Prostate gland (tissue), 2 donors: ENCODE data around the gene HYAL2. TPM values are rescaled to one million over a fixed set of nuclear protein-coding genes. Genes with fewer than 3 reads are reported as not detected.

ENCODE experiments used
- DNase-seq: peaks from one replicate; pipeline ENCODE4 v3.0.0-alpha.2; 2019; ENCODE audit warnings: low spot score
- H3K27ac ChIP-seq, 2 donors: fragments of 200-600 bp; sonication (generic); 2 replicates each; pipeline ENCODE4 v1.5.1; 2017 to 2019
- H3K27me3 ChIP-seq: fragments of 200-600 bp; sonication (generic); replicated peaks from 2 replicates; pipeline ENCODE4 v1.5.1; 2019; ENCODE audit not compliant: insufficient read depth
- H3K36me3 ChIP-seq, 2 donors: fragments of 200-600 bp; sonication (generic); 1 replicate in 1 of 2; 2 replicates in 1 of 2; pipeline versions ENCODE4 v1.5.1 to v1.8.1; 2017 to 2019
- H3K4me1 ChIP-seq: fragments of 200-600 bp; sonication (generic); replicated peaks from 2 replicates; pipeline ENCODE4 v1.5.1; 2019
- H3K4me3 ChIP-seq, 2 donors: fragments of 200-600 bp; sonication (generic); 2 replicates each; pipeline ENCODE4 v1.5.1; 2017 to 2019
- H3K9me3 ChIP-seq: fragments of 200-600 bp; sonication (generic); 2 replicates; pipeline ENCODE4 v1.5.1; 2017
- POLR2A ChIP-seq: fragments of 450-650 bp; IDR thresholded peaks from one replicate; pipeline ENCODE4 v1.6.1; 2016; ENCODE audit warnings: antibody characterized with exemption, mild to moderate bottlenecking
- POLR2AphosphoS5 ChIP-seq: sonication (generic); formaldehyde crosslinking; IDR thresholded peaks from one replicate; pipeline ENCODE4 v1.6.1; 2017; ENCODE audit warnings: antibody characterized with exemption
- WGBS: methylation state at CpG from one replicate; pipeline ENCODE4 v1.1.5; 2018; 5-methylcytosine and 5-hydroxymethylcytosine counted together
- intact Hi-C: fragments of 100-400 bp; cut with DNase I; formaldehyde crosslinking; loops from one replicate; pipeline ENCODE4 v1.14.2; 2022
- total RNA-seq, 2 donors: library from RNA; depleted of rRNA; stranded (reverse); fragments of >200 nt; gene quantifications; one replicate each; pipeline ENCODE4 v1.1.0, GENCODE V29; 2016
- TF ChIP-seq, protein P1 (sequence below), 4 experiments: fragments of 200-600 bp in 2 of 4; fragments of 450-650 bp in 2 of 4; sonication (generic) in 2 of 4; IDR thresholded peaks; 1 replicate in 3 of 4; 2 replicates in 1 of 4; pipeline ENCODE4 v1.5.1; 2016 to 2019; ENCODE audit warnings: antibody characterized with exemption in 4 of 4, mild to moderate bottlenecking in 2 of 4, moderate library complexity in 2 of 4

HYAL2 gene
- total RNA-seq, 2 donors from 2014 or later, result 76.1 to 131 TPM

DNA sequence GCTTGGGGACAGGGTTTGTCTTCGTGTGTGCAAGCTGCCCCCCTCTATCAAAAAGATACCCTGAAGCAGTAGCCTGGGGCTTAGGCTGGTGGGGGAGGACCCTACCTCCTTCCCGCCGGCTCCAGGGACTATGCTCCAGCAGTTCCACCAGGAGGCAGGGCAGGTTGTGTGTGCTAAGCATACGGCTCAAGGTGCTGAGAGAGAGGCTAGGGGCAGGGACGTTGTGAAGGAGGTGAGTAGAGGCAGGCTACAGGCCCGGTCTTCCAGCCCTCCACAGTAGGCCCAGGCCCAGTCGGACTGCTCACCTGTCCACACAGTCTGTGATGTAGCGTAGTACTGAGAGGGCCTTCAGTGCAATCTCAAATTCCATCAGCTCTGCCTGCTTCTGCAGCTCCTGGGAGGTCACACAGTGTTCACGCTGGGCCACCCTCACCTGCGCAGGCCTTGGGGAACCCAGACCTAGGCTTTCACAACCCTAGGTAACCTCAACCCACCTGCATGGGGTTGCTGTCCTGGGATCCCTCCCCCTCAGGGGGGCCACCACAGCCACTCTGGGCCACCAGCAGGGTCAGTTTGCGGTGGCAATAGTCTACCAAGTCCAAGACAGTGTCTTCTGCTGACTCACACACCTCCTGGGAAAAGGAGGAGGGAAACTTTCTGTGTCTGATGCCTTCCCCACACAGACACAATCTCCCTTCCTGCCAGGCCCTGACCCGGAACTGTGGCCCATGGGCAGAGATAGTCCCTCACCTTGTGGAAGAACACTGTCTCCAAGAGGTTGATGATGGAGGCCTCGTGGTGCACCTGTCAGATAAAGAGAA lies 20.5 kb upstream of the HYAL2 start:
- Histone ChIP-seq H3K9me3 (no peaks in the 10 kb centered on the region), H3K27ac (no peak overlapping the region), H3K4me3 (no peak overlapping the region), H3K4me1 (peaks cover 7% of the 10 kb centered on the region), H3K27me3 (no peaks in the 10 kb centered on the region), H3K36me3 (no peaks in the 10 kb centered on the region)
- TF ChIP-seq, protein P1, sequence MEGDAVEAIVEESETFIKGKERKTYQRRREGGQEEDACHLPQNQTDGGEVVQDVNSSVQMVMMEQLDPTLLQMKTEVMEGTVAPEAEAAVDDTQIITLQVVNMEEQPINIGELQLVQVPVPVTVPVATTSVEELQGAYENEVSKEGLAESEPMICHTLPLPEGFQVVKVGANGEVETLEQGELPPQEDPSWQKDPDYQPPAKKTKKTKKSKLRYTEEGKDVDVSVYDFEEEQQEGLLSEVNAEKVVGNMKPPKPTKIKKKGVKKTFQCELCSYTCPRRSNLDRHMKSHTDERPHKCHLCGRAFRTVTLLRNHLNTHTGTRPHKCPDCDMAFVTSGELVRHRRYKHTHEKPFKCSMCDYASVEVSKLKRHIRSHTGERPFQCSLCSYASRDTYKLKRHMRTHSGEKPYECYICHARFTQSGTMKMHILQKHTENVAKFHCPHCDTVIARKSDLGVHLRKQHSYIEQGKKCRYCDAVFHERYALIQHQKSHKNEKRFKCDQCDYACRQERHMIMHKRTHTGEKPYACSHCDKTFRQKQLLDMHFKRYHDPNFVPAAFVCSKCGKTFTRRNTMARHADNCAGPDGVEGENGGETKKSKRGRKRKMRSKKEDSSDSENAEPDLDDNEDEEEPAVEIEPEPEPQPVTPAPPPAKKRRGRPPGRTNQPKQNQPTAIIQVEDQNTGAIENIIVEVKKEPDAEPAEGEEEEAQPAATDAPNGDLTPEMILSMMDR (IDR thresholded peaks at IDR 0.05), result no peak
- TF ChIP-seq POLR2AphosphoS5 (no peak), POLR2A (no peak)
- DNase-seq, result no peak
- intact Hi-C loops, result loop anchor here (10.0 kb wide), 1 partner anchor 1062 kb away; no protein-coding TSS in a partner anchor
- WGBS, result 91% methylated on average over 13 of the region's 13 CpGs

DNA sequence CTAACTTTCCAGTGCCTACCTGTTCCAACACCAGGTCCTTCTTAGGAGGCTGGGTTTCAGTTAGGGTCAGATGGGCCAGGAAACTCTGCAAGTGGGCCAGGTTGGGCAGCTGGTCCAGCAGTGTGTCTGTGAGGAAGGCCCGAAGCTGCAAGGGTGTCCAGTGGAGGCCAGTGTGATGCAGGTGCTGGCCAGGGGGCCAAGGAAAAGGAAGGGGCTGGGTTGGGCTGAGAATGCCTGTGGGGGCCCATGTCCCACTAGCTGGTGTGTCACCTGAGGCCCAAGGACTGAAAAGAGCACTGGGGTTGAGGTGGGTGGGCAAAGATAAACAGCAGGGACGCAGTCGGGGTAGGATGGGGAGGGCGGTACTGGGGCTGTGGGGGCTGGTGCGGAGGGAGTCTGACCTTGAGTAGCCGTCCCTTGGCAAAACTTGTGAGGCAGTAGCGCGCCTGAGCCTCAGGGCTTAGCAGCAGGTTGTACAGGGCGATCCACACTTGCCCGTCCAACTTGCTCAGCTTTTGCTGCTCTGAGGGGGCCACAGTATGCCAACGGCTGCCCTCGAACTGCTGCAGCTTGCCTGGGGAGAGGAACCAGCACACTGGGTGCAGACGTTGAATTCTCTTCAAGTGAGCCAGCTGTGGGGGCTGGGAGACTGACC lies 19.6 kb upstream of the HYAL2 start:
- no peaks in the 10 kb centered on the region for H3K9me3 ChIP-seq
- TF ChIP-seq POLR2AphosphoS5 (no peak), POLR2A (no peak)
- TF ChIP-seq, protein P1 (IDR thresholded peaks at IDR 0.05), result no peak
- no peak for DNase-seq
- no peaks in the 10 kb centered on the region for H3K27me3 ChIP-seq
- H3K4me1 ChIP-seq, result peaks cover 8% of the 10 kb centered on the region
- no peak overlapping the region for H3K27ac ChIP-seq
- intact Hi-C loops, result loop anchor here (10.0 kb wide), 1 partner anchor 1063 kb away; no protein-coding TSS in a partner anchor
- WGBS, result 93% methylated on average over 13 of the region's 13 CpGs
- H3K4me3 ChIP-seq, result no peak overlapping the region
- no peaks in the 10 kb centered on the region for H3K36me3 ChIP-seq

DNA sequence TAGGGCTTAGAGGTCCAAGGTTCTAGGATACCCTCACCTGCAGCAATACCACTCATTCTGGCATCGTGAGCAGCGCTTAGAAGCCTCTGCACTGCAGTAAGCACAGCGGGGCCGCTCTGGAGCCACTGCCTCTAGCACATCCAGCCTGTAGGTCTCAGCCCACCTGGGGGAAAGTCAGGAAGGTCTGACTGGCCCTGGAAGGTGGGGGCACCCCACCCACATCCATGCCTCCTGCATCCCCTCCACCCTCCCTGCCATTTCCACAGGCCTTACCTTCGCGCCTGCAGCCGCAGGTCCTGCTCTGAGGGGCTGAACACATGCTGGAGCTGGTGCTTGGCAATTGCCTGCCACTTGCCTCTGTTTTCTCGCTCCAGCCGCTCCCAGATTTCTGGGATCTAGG lies 19.0 kb upstream of the HYAL2 start:
- no peak for DNase-seq
- no peak overlapping the region for H3K4me3 ChIP-seq
- intact Hi-C loops, result loop anchor here (10.0 kb wide), 1 partner anchor 1063 kb away; no protein-coding TSS in a partner anchor
- 91% methylated on average over 9 of the region's 9 CpGs for WGBS
- H3K36me3 ChIP-seq, result no peaks in the 10 kb centered on the region
- peaks cover 8% of the 10 kb centered on the region for H3K4me1 ChIP-seq
- TF ChIP-seq, protein P1 (IDR thresholded peaks at IDR 0.05), result no peak
- TF ChIP-seq POLR2AphosphoS5 (no peak), POLR2A (no peak)
- H3K27ac ChIP-seq, result no peak overlapping the region
- no peaks in the 10 kb centered on the region for H3K9me3 ChIP-seq
- H3K27me3 ChIP-seq, result no peaks in the 10 kb centered on the region

DNA sequence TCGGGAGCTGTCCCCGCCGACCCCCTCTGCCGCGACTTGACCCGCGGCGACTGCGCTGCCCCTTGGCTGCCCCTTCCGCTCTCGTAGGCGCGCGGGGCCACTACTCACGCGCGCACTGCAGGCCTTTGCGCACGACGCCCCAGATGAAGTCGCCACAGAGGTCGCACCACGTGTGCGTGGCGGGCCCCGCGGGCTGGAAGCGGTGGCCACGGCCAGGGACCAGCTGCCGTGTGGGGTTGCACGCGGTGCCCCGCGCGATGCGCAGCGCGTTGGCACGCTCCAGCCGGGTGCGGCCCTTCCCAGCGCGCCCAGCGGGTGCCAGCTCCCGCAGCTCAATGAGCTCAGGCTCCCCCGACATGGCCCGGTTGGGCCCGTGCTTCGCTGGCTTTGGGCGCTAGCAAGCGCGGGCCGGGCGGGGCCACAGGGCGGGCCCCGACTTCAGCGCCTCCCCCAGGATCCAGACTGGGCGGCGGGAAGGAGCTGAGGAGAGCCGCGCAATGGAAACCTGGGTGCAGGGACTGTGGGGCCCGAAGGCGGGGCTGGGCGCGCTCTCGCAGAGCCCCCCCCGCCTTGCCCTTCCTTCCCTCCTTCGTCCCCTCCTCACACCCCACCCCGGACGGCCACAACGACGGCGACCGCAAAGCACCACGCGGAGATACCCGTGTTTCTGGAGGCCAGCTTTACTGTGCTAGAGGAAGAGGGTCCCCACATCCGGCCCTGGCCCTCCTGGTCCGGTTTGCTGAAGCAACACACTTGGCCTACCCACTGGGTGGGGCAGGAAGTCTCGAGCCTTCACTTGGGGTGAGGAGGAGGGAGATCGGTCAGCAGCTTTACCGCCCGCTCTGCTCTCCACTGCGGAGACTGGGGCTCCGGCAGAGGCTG lies 18.1 kb upstream of the HYAL2 start, which contains the start of gene RASSF1:
RASSF1 (minus strand) TSS at position 389 of the 882 bp plus-strand sequence; CDS start at position 358, 31 bp downstream.
- TF ChIP-seq, protein P1 (IDR thresholded peaks at IDR 0.05), result no peak
- no peak for TF ChIP-seq POLR2AphosphoS5
- no peak for TF ChIP-seq POLR2A
- Histone ChIP-seq H3K4me3 (peak within 1 kb of the TSS; percentile 28 to 31), H3K27ac (peak within 1 kb of the TSS; percentile 36 to 42), H3K36me3 (no peaks in the 10 kb centered on the region), H3K9me3 (no peaks in the 10 kb centered on the region), H3K4me1 (peaks cover 15% of the 10 kb centered on the region), H3K27me3 (no peaks in the 10 kb centered on the region)
- DNase-seq, result no peak
- intact Hi-C loops, result loop anchor here (10.0 kb wide), 1 partner anchor 1064 kb away; no protein-coding TSS in a partner anchor
- 18% methylated on average over 76 of the region's 85 CpGs for WGBS
